Liver (tissue), 3 donors: ENCODE results near the gene SUSD5.

Experiments
- JUND ChIP-seq, 2 donors: IDR thresholded peaks; 2 replicates each; pipeline ENCODE4 v1.6.1; 2016; ENCODE audit warnings: antibody characterized with exemption in 2 of 2
- MAX ChIP-seq: IDR thresholded peaks from 2 replicates; pipeline ENCODE4 v1.6.1; 2016; ENCODE audit warnings: antibody characterized with exemption
- RAD21 ChIP-seq, 2 donors: IDR thresholded peaks; 2 replicates each; pipeline ENCODE4 v1.6.1; 2016; ENCODE audit warnings: antibody characterized with exemption in 2 of 2, mild to moderate bottlenecking in 2 of 2
- REST ChIP-seq: IDR thresholded peaks from 2 replicates; pipeline ENCODE4 v1.6.1; 2016; ENCODE audit warnings: antibody characterized with exemption, mild to moderate bottlenecking
- SP1 ChIP-seq: IDR thresholded peaks from 2 replicates; pipeline ENCODE4 v1.6.1; 2018; ENCODE audit warnings: antibody characterized with exemption, mild to moderate bottlenecking
- TF ChIP-seq, protein P1 (sequence below): fragments of 150-350 bp; IDR thresholded peaks from 2 replicates; pipeline ENCODE4 v1.5.1; 2017; ENCODE audit warnings: improper control_type of control experiment, low read depth, low read length; ENCODE audit not compliant: missing input control
- TF ChIP-seq, protein P2 (sequence below): IDR thresholded peaks from 2 replicates; pipeline ENCODE4 v1.6.1; 2016; ENCODE audit warnings: antibody characterized with exemption
- donor health status: healthy.
- donor health status: healthy.

- TF ChIP-seq SP1 = no peak
- TF ChIP-seq, protein P1, sequence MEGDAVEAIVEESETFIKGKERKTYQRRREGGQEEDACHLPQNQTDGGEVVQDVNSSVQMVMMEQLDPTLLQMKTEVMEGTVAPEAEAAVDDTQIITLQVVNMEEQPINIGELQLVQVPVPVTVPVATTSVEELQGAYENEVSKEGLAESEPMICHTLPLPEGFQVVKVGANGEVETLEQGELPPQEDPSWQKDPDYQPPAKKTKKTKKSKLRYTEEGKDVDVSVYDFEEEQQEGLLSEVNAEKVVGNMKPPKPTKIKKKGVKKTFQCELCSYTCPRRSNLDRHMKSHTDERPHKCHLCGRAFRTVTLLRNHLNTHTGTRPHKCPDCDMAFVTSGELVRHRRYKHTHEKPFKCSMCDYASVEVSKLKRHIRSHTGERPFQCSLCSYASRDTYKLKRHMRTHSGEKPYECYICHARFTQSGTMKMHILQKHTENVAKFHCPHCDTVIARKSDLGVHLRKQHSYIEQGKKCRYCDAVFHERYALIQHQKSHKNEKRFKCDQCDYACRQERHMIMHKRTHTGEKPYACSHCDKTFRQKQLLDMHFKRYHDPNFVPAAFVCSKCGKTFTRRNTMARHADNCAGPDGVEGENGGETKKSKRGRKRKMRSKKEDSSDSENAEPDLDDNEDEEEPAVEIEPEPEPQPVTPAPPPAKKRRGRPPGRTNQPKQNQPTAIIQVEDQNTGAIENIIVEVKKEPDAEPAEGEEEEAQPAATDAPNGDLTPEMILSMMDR = no peak
- TF ChIP-seq JUND (IDR thresholded peaks at IDR 0.05) = no peak
- TF ChIP-seq, protein P2, sequence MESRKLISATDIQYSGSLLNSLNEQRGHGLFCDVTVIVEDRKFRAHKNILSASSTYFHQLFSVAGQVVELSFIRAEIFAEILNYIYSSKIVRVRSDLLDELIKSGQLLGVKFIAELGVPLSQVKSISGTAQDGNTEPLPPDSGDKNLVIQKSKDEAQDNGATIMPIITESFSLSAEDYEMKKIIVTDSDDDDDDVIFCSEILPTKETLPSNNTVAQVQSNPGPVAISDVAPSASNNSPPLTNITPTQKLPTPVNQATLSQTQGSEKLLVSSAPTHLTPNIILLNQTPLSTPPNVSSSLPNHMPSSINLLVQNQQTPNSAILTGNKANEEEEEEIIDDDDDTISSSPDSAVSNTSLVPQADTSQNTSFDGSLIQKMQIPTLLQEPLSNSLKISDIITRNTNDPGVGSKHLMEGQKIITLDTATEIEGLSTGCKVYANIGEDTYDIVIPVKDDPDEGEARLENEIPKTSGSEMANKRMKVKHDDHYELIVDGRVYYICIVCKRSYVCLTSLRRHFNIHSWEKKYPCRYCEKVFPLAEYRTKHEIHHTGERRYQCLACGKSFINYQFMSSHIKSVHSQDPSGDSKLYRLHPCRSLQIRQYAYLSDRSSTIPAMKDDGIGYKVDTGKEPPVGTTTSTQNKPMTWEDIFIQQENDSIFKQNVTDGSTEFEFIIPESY = no peak
- no peak for TF ChIP-seq REST
- TF ChIP-seq RAD21 (IDR thresholded peaks at IDR 0.05) = no peak
- TF ChIP-seq MAX = no peak
Measured at GRCh38 chr3:33173103-33173502, 45.5 kb downstream of the SUSD5 start.
